HepG2 (cell line): ENCODE measurements around the gene SLC5A10. TPM values are rescaled to one million over a fixed set of nuclear protein-coding genes. Genes with fewer than 3 reads are reported as not detected.

Experiments used
- ATAC-seq: fragments of 200-7000 bp; cut with Tn5 transposase; 3 replicates; pipeline ENCODE4 v1.9.1; 2020; ENCODE audit warnings: mild to moderate bottlenecking, moderate library complexity
- BruUV-seq: library from RNA; stranded (reverse); fragments of 400-500 nt; replicated peaks from 2 replicates; lab custom pipeline; 2021; lab: Mats Ljungman, UMichigan
- CTCF ChIA-PET: fragments of 300-600 bp; formaldehyde crosslinking; extraction: SDS; loops from one replicate; lab custom pipeline; 2021; ENCODE audit warnings: low total read pairs, inconsistent platforms, low intra/inter-chr PET ratio; lab: Yijun Ruan, JAX
- POLR2A ChIA-PET: fragments of 350-600 bp; sonication (Branson Sonifier 250); formaldehyde crosslinking; loops from one replicate; lab custom pipeline; 2020; ENCODE audit warnings: antibody characterized with exemption, inconsistent platforms; lab: Yijun Ruan, JAX
- DNase-seq: peaks from one replicate; pipeline ENCODE4 v3.0.0-alpha.2; 2015; ENCODE audit warnings: low spot score
- FAIRE-seq: peaks from 3 replicates; lab custom pipeline; 2011; peaks lifted over from hg19 to GRCh38; lab: Jason Lieb, UNC
- H2AFZ ChIP-seq: one replicate; pipeline ENCODE4 v1.6.1; 2011; ENCODE audit warnings: low read length, inconsistent platforms
- H3K27ac ChIP-seq: fragments of 300-600 bp; 3 replicates; pipeline ENCODE4 v1.8.0; 2011; ENCODE audit warnings: mixed run types, mild to moderate bottlenecking, mixed read lengths, low read length, inconsistent platforms; ENCODE audit not compliant: insufficient read depth; ENCODE audit errors: extremely low read length
- H3K27me3 ChIP-seq, 2 experiments: fragments of 200-600 bp in 1 of 2; 2 replicates in 1 of 2; 3 replicates in 1 of 2; pipeline versions ENCODE4 v1.6.0 to v1.8.0; 2011; ENCODE audit warnings: low read length in 2 of 2, mild to moderate bottlenecking in 2 of 2, moderate library complexity in 2 of 2, inconsistent platforms in 1 of 2; ENCODE audit not compliant: insufficient read depth in 2 of 2, control insufficient read depth in 1 of 2
- H3K36me3 ChIP-seq, 2 experiments: fragments of 200-600 bp in 1 of 2; replicated peaks in 1 of 2; 2 replicates in 1 of 2; 3 replicates in 1 of 2; pipeline versions ENCODE4 v1.5.1 to v1.8.0; 2011; ENCODE audit warnings: low read length in 2 of 2, inconsistent platforms in 1 of 2; ENCODE audit not compliant: insufficient read depth in 2 of 2, control insufficient read depth in 1 of 2
- H3K4me1 ChIP-seq: 2 replicates; pipeline ENCODE4 v1.5.1; 2012; ENCODE audit warnings: low read length, inconsistent platforms; ENCODE audit not compliant: insufficient read depth
- H3K4me2 ChIP-seq: 2 replicates; pipeline ENCODE4 v1.6.0; 2011; ENCODE audit warnings: low read depth, low read length, inconsistent platforms
- H3K4me3 ChIP-seq, 3 experiments: fragments of 200-600 bp in 1 of 3; sonication (generic), shearing (Covaris generic) in 1 of 3; replicated peaks in 1 of 3; 2 replicates each; pipeline ENCODE4 v1.5.1; 2011 to 2016; ENCODE audit warnings: low read length in 3 of 3, inconsistent platforms in 2 of 3, low read depth in 2 of 3, mild to moderate bottlenecking in 2 of 3, control low read depth in 1 of 3, mixed read lengths in 1 of 3; ENCODE audit not compliant: insufficient read depth in 1 of 3
- H3K79me2 ChIP-seq: one replicate; pipeline ENCODE4 v1.6.1; 2011; ENCODE audit warnings: low read length, inconsistent platforms; ENCODE audit not compliant: insufficient read depth
- H3K9ac ChIP-seq: 2 replicates; pipeline ENCODE4 v1.6.0; 2011; ENCODE audit warnings: mild to moderate bottlenecking, low read depth, low read length, inconsistent platforms; ENCODE audit not compliant: insufficient read depth
- H3K9me3 ChIP-seq: 2 replicates; pipeline ENCODE4 v1.5.1; 2012; ENCODE audit warnings: mild to moderate bottlenecking, low read length
- H4K20me1 ChIP-seq: 2 replicates; pipeline ENCODE4 v1.6.0; 2011; ENCODE audit warnings: inconsistent platforms, mild to moderate bottlenecking, low read length, moderate library complexity; ENCODE audit not compliant: insufficient read depth
- ELF1 ChIP-seq: sonication (generic); formaldehyde crosslinking; IDR thresholded peaks from 2 replicates; pipeline ENCODE4 v1.4.0; 2020; ENCODE audit warnings: missing genetic modification reagents
- ELK4 ChIP-seq: sonication (generic); formaldehyde crosslinking; IDR thresholded peaks from 2 replicates; pipeline ENCODE4 v1.9.0; 2021; ENCODE audit warnings: missing genetic modification reagents, borderline replicate concordance
- HNF4A ChIP-seq: sonication (generic); formaldehyde crosslinking; IDR thresholded peaks from 2 replicates; pipeline ENCODE4 v1.4.0; 2020; ENCODE audit warnings: missing genetic modification reagents
- HOMEZ ChIP-seq: IDR thresholded peaks from 2 replicates; pipeline ENCODE4 v1.6.1; 2016; ENCODE audit warnings: low read depth
- IRF1 ChIP-seq: sonication (generic); formaldehyde crosslinking; IDR thresholded peaks from 2 replicates; pipeline ENCODE4 v1.4.0; 2020; ENCODE audit warnings: low read depth, mild to moderate bottlenecking, missing genetic modification reagents
- SKIL ChIP-seq: sonication (generic); formaldehyde crosslinking; IDR thresholded peaks from 2 replicates; pipeline ENCODE4 v1.8.0; 2022; ENCODE audit warnings: missing genetic modification reagents, mild to moderate bottlenecking, moderate library complexity, borderline replicate concordance
- THAP9 ChIP-seq: sonication (generic); formaldehyde crosslinking; IDR thresholded peaks from 2 replicates; pipeline ENCODE4; 2020; ENCODE audit warnings: missing genetic modification reagents, mild to moderate bottlenecking, borderline replicate concordance
- ZFP37 ChIP-seq: sonication (generic); formaldehyde crosslinking; IDR thresholded peaks from 2 replicates; pipeline ENCODE4 v1.4.0; 2020; ENCODE audit warnings: missing genetic modification reagents, borderline replicate concordance
- ZNF18 ChIP-seq: sonication (generic); formaldehyde crosslinking; IDR thresholded peaks from 2 replicates; pipeline ENCODE4 v1.8.0; 2022; ENCODE audit warnings: mild to moderate bottlenecking, missing genetic modification reagents; ENCODE audit not compliant: insufficient replicate concordance
- ZNF264 ChIP-seq: sonication (generic); formaldehyde crosslinking; IDR thresholded peaks from 2 replicates; pipeline ENCODE4 v1.4.0; 2020; ENCODE audit warnings: missing genetic modification reagents
- ZNF484 ChIP-seq: sonication (generic); formaldehyde crosslinking; IDR thresholded peaks from 2 replicates; pipeline ENCODE4 v1.5.1; 2020; ENCODE audit warnings: mild to moderate bottlenecking, low read depth, missing genetic modification reagents, borderline replicate concordance
- ZNF790 ChIP-seq: sonication (generic); formaldehyde crosslinking; IDR thresholded peaks from 2 replicates; pipeline ENCODE4 v1.8.0; 2022; ENCODE audit warnings: missing genetic modification reagents, mild to moderate bottlenecking, borderline replicate concordance
- WGBS: methylation state at CpG from one replicate; pipeline ENCODE4 v1.1.6; 2017; ENCODE audit warnings: low lambda C conversion rate; 5-methylcytosine and 5-hydroxymethylcytosine counted together
- in situ Hi-C: cut with HindIII; loops from 2 replicates; pipeline ENCODE4 v1.10.0; 2017; ENCODE audit warnings: low pct_unique_long_range_greater_than_20kb; ENCODE audit not compliant: extremely low pct_ligation_motif_present
- intact Hi-C: fragments of 100-400 bp; cut with micrococcal nuclease; formaldehyde crosslinking; loops from one replicate; pipeline ENCODE4 v1.10.0; 2022; ENCODE audit not compliant: unreplicated experiment
- polyA plus RNA-seq, 8 experiments: library from polyadenylated mRNA; depleted of rRNA in 3 of 8; stranded (reverse) in 7 of 8; unstranded in 1 of 8; fragments of >200 nt; fragmentation: Illumina TruSeq in 4 of 8; extraction: Trizol in 4 of 8; gene quantifications; 2 replicates each; pipeline versions ENCODE4 v1.2.1 to v1.2.3, GENCODE V29; 2011 to 2016; ENCODE audit warnings: low read depth in 4 of 8, missing spikeins in 1 of 8, mixed read lengths in 1 of 8; ENCODE audit not compliant: insufficient read depth in 1 of 8
- total RNA-seq, 5 experiments: library from RNA; depleted of rRNA; stranded (reverse); fragments of >200 nt; fragmentation: Illumina TruSeq; extraction: Trizol; gene quantifications; 2 replicates each; pipeline ENCODE4 v1.2.3, GENCODE V29; 2016; ENCODE audit warnings: low read depth in 1 of 5

The SLC5A10 gene
- total and polyA plus RNA-seq, 2 of the 13 experiments (the other 11 are each of a cell fraction or from before 2014, with no cell fraction given) = 0.05 TPM; not detected in 1

GRCh38 chr17:18975597-18975996, 23.6 kb downstream of the SLC5A10 start (continued):
- TF ChIP-seq HOMEZ (no peak), ZFP37 (CRISPR knock-in tag) (no peak), ZNF18 (no peak)

- intact Hi-C loops = no loop called here
- WGBS = 76% methylated on average over 4 of the region's 4 CpGs
- in situ Hi-C loops = no loop called here
- Histone ChIP-seq H3K27me3 (no peaks in the 10 kb centered on the region), H3K79me2 (no peaks in the 10 kb centered on the region), H3K9ac (no peak overlapping the region), H3K9me3 (no peaks in the 10 kb centered on the region), H3K4me1 (peaks cover 29% of the 10 kb centered on the region), H3K4me3 (no peak overlapping the region), H3K36me3 (peaks cover 38 to 75% of the 10 kb centered on the region in 2 experiments), H3K27ac (no peak overlapping the region), H3K4me2 (no peak overlapping the region), H2AFZ (no peak overlapping the region), H4K20me1 (no peaks in the 10 kb centered on the region)
- no peak for DNase-seq
- no peak for FAIRE-seq
- ChIA-PET CTCF (no interaction called here), POLR2A (no interaction called here)
- ATAC-seq = no peak
- no TSS peak for BruUV-seq
- no peak for TF ChIP-seq SKIL (CRISPR knock-in tag)
- no peak for TF ChIP-seq THAP9 (CRISPR knock-in tag)
- no peak for TF ChIP-seq ZNF264 (CRISPR knock-in tag)
- no peak for TF ChIP-seq ELK4 (CRISPR knock-in tag)
- no peak for TF ChIP-seq ZNF790
- no peak for TF ChIP-seq ZNF484 (CRISPR knock-in tag)
- no peak for TF ChIP-seq ELF1 (CRISPR knock-in tag)
- no peak for TF ChIP-seq HNF4A (CRISPR knock-in tag)
- no peak for TF ChIP-seq IRF1 (CRISPR knock-in tag)
Measured at GRCh38 chr17:18976201-18976600, 24.2 kb downstream of the SLC5A10 start.
